ENCODE measurements around the gene MAPK8. TPM values are rescaled to one million over a fixed set of nuclear protein-coding genes. Genes with fewer than 3 reads are reported as not detected.
"Not testable (repeated sequence)": the region's sequence is repeated elsewhere in the genome, so short reads cannot be mapped to it uniquely, and the experiment has no call there.

The MAPK8 gene
- total RNA-seq, 1 donor from 2014 or later, result 47.4 TPM

GRCh38 chr10:48343921-48344598 is 37.6 kb downstream of the MAPK8 start:
- H4K20me1 ChIP-seq (ENCODE audit: insufficient read depth, low read length), result peaks cover 55% of the 10 kb centered on the region
- peaks cover 14% of the 10 kb centered on the region for H3K9me3 Mint-ChIP-seq (ENCODE audit: unreplicated experiment)
- no peak overlapping the region for H3K9ac ChIP-seq (ENCODE audit: low read length)
- no peak overlapping the region for H3K27ac Mint-ChIP-seq (ENCODE audit: unreplicated experiment)
- FAIRE-seq (peak; percentile 20), DNase-seq (ENCODE audit: low read depth) (no peak)
- no peak overlapping the region for H3K27ac ChIP-seq (ENCODE audit: low read depth, low read length)
- H3K27me3 ChIP-seq (ENCODE audit: insufficient read depth, low read length), result no peaks in the 10 kb centered on the region
- no peaks in the 10 kb centered on the region for H3K27me3 Mint-ChIP-seq (ENCODE audit: low read depth, unreplicated experiment)
- no peak for TF ChIP-seq EZH2 (IDR thresholded peaks at IDR 0.05; ENCODE audit: insufficient read depth, low read length)
- no peak for TF ChIP-seq CTCF (IDR thresholded peaks at IDR 0.05; ENCODE audit: insufficient read depth, low read depth, low read length)
- no peaks in the 10 kb centered on the region for H3K36me3 ChIP-seq (ENCODE audit: insufficient read depth, low read length)
- H3K79me2 ChIP-seq (ENCODE audit: insufficient read depth, low read length), result peaks cover 74% of the 10 kb centered on the region
- no peak overlapping the region for H3K4me3 Mint-ChIP-seq (ENCODE audit: unreplicated experiment)
- no peaks in the 10 kb centered on the region for H3K9me3 ChIP-seq (ENCODE audit: insufficient read depth, low read depth, low read length)
- H3K4me1 Mint-ChIP-seq (ENCODE audit: low read depth, unreplicated experiment), result peaks cover 8% of the 10 kb centered on the region
- H3K36me3 Mint-ChIP-seq (ENCODE audit: low read depth, unreplicated experiment), result peaks cover 15% of the 10 kb centered on the region
- no peak overlapping the region for H2AFZ ChIP-seq (ENCODE audit: low read depth, low read length)
- H3K4me3 ChIP-seq (ENCODE audit: insufficient read depth, low read depth, low read length), result no peak overlapping the region
- H3K4me2 ChIP-seq (ENCODE audit: low read length), result no peak overlapping the region
- H3K4me1 ChIP-seq (ENCODE audit: insufficient read depth, low read length), result no peaks in the 10 kb centered on the region

GRCh38 chr10:48346248-48346647 is 39.8 kb downstream of the MAPK8 start:
- not testable (repeated sequence) for H3K27ac ChIP-seq (ENCODE audit: low read depth, low read length); H3K4me1 Mint-ChIP-seq (ENCODE audit: low read depth, unreplicated experiment); H3K36me3 ChIP-seq (ENCODE audit: insufficient read depth, low read length); FAIRE-seq; H3K4me3 ChIP-seq (ENCODE audit: insufficient read depth, low read depth, low read length); H3K27me3 ChIP-seq (ENCODE audit: insufficient read depth, low read length); H3K4me2 ChIP-seq (ENCODE audit: low read length); H3K9me3 ChIP-seq (ENCODE audit: insufficient read depth, low read depth, low read length); H2AFZ ChIP-seq (ENCODE audit: low read depth, low read length); H3K4me3 Mint-ChIP-seq (ENCODE audit: unreplicated experiment); H3K4me1 ChIP-seq (ENCODE audit: insufficient read depth, low read length); H3K27ac Mint-ChIP-seq (ENCODE audit: unreplicated experiment); DNase-seq (ENCODE audit: low read depth); H3K27me3 Mint-ChIP-seq (ENCODE audit: low read depth, unreplicated experiment); H3K9ac ChIP-seq (ENCODE audit: low read length)
- Mint-ChIP-seq H3K9me3 (ENCODE audit: unreplicated experiment) (peaks cover 20% of the 10 kb centered on the region), H3K36me3 (ENCODE audit: low read depth, unreplicated experiment) (peaks cover 16% of the 10 kb centered on the region)
- peaks cover 62% of the 10 kb centered on the region for H3K79me2 ChIP-seq (ENCODE audit: insufficient read depth, low read length)
- peaks cover 43% of the 10 kb centered on the region for H4K20me1 ChIP-seq (ENCODE audit: insufficient read depth, low read length)

- H3K4me1 ChIP-seq (ENCODE audit: insufficient read depth, low read length); H3K27me3 Mint-ChIP-seq (ENCODE audit: low read depth, unreplicated experiment); H3K27me3 ChIP-seq (ENCODE audit: insufficient read depth, low read length); H3K4me2 ChIP-seq (ENCODE audit: low read length); H3K36me3 ChIP-seq (ENCODE audit: insufficient read depth, low read length); H2AFZ ChIP-seq (ENCODE audit: low read depth, low read length); H3K4me1 Mint-ChIP-seq (ENCODE audit: low read depth, unreplicated experiment); H3K9me3 ChIP-seq (ENCODE audit: insufficient read depth, low read depth, low read length); H3K4me3 Mint-ChIP-seq (ENCODE audit: unreplicated experiment); DNase-seq (ENCODE audit: low read depth); H3K27ac Mint-ChIP-seq (ENCODE audit: unreplicated experiment); FAIRE-seq; H3K9ac ChIP-seq (ENCODE audit: low read length); H3K4me3 ChIP-seq (ENCODE audit: insufficient read depth, low read depth, low read length); H3K27ac ChIP-seq (ENCODE audit: low read depth, low read length): not testable (repeated sequence)
- Histone ChIP-seq H4K20me1 (ENCODE audit: insufficient read depth, low read length) (peaks cover 35% of the 10 kb centered on the region), H3K79me2 (ENCODE audit: insufficient read depth, low read length) (peaks cover 57% of the 10 kb centered on the region)
- peaks cover 20% of the 10 kb centered on the region for H3K9me3 Mint-ChIP-seq (ENCODE audit: unreplicated experiment)
- H3K36me3 Mint-ChIP-seq (ENCODE audit: low read depth, unreplicated experiment), result peaks cover 16% of the 10 kb centered on the region
Observed at GRCh38 chr10:48347539-48347938, 41.1 kb downstream of the MAPK8 start.

GRCh38 chr10:48347943-48348342 is 41.5 kb downstream of the MAPK8 start:
- H3K4me3 ChIP-seq (ENCODE audit: insufficient read depth, low read depth, low read length); H3K9me3 ChIP-seq (ENCODE audit: insufficient read depth, low read depth, low read length); H2AFZ ChIP-seq (ENCODE audit: low read depth, low read length); H3K9ac ChIP-seq (ENCODE audit: low read length); H3K4me1 Mint-ChIP-seq (ENCODE audit: low read depth, unreplicated experiment); H3K36me3 ChIP-seq (ENCODE audit: insufficient read depth, low read length); H3K27me3 Mint-ChIP-seq (ENCODE audit: low read depth, unreplicated experiment); DNase-seq (ENCODE audit: low read depth); H3K4me1 ChIP-seq (ENCODE audit: insufficient read depth, low read length); H3K4me3 Mint-ChIP-seq (ENCODE audit: unreplicated experiment); H3K4me2 ChIP-seq (ENCODE audit: low read length); H3K27ac ChIP-seq (ENCODE audit: low read depth, low read length); H3K27ac Mint-ChIP-seq (ENCODE audit: unreplicated experiment); FAIRE-seq; H3K27me3 ChIP-seq (ENCODE audit: insufficient read depth, low read length): not testable (repeated sequence)
- Histone ChIP-seq H4K20me1 (ENCODE audit: insufficient read depth, low read length) (peaks cover 35% of the 10 kb centered on the region), H3K79me2 (ENCODE audit: insufficient read depth, low read length) (peaks cover 57% of the 10 kb centered on the region)
- peaks cover 20% of the 10 kb centered on the region for H3K9me3 Mint-ChIP-seq (ENCODE audit: unreplicated experiment)
- peaks cover 16% of the 10 kb centered on the region for H3K36me3 Mint-ChIP-seq (ENCODE audit: low read depth, unreplicated experiment)
